ENCODE measurements around the gene PMEPA1. TPM values are rescaled to one million over a fixed set of nuclear protein-coding genes. Genes with fewer than 3 reads are reported as not detected.

Gene PMEPA1
- total and polyA plus RNA-seq, 2 experiments from 2014 or later: 6.1 to 11.8 TPM

DNA sequence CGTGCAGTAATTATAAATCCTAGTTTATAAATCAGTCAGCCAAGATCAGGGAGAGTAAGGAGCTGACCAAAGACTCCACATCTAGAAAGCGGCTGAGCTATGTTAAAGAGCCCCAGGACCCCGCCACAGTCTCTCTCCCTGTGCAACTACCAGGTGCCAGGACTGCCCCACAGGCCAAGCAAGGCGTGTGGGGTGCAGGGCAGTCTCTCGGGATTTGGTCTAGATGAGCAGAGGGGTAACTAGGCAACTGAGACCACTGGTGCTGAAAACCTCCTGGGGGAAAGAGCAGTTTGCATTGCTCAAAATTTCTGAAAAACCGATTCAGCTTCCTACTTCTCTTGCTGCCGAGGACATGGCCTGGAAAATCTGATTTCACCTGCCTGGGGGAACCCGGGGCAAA, 10.4 kb downstream of the PMEPA1 start:
- no peaks in the 10 kb centered on the region for H3K36me3 ChIP-seq (ENCODE audit: low read depth)
- WGBS, 2 experiments (ENCODE audit: low coverage in 1 of 2, low lambda C conversion rate in 2 of 2, missing lambda C conversion rate in 2 of 2): 82 to 85% methylated on average over 8 of the region's 8 CpGs

DNA sequence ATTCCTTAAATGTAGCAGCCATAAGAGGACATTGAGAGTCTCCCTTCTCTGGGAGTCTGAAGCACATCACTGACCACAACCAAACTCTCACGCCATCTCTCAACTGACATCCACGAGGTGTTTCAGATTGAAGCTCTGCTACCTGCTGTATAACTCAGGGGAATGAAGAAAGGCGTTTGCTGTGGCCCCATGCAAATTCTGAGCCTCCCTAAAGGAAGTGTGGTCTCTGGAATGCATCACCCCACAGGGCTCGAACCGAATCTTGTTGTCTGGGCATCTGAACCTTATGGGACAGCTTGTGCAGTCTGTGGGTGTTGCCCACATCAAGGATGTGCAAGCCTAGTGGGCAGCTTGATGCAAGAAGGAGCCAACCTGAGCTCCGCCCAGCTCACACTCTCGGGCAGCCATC, 10.9 kb downstream of the PMEPA1 start:
- H3K36me3 ChIP-seq (ENCODE audit: low read depth): no peaks in the 10 kb centered on the region
- no peaks in the 10 kb centered on the region for H3K9me2 ChIP-seq (ENCODE audit: insufficient read depth)
- H3K4me2 ChIP-seq (ENCODE audit: unreplicated experiment): peak overlapping the region; percentile 78
- H3K27me3 ChIP-seq (replicated peaks; ENCODE audit: insufficient read depth): no peaks in the 10 kb centered on the region
- peaks cover 20% of the 10 kb centered on the region for H3K4me1 ChIP-seq (ENCODE audit: insufficient read depth)
- H3K9me3 ChIP-seq (ENCODE audit: low read depth): no peaks in the 10 kb centered on the region
- peak; percentile 57 for DNase-seq
- peak overlapping the region; percentile 70 for H3K27ac ChIP-seq
- H3K79me2 ChIP-seq (ENCODE audit: insufficient read depth): peaks cover 91% of the 10 kb centered on the region
- peak overlapping the region; percentile 54 for H3K9ac ChIP-seq
- in situ Hi-C loops (cut with MboI): no loop called here
- H2AFZ ChIP-seq: no peak overlapping the region
- WGBS, 2 experiments (ENCODE audit: low coverage in 1 of 2, low lambda C conversion rate in 2 of 2, missing lambda C conversion rate in 2 of 2): 41 to 45% methylated on average over 7 of the region's 7 CpGs
- peak overlapping the region; percentile 52 for H3K4me3 ChIP-seq
- H4K20me1 ChIP-seq (ENCODE audit: insufficient read depth): no peaks in the 10 kb centered on the region; the same call in 1 of the 2 replicates
- peaks cover 39% of the 10 kb centered on the region for H3F3A ChIP-seq (ENCODE audit: insufficient read depth)
- TF ChIP-seq EZH2 (IDR thresholded peaks at IDR 0.05; ENCODE audit: insufficient read depth, poor library complexity, severe bottlenecking): no peak

More for the DNA sequence above, 10.4 kb downstream of the PMEPA1 start:
- no peak overlapping the region for H2AFZ ChIP-seq
- in situ Hi-C loops (cut with MboI): no loop called here
- no peaks in the 10 kb centered on the region for H3K9me2 ChIP-seq (ENCODE audit: insufficient read depth)
- TF ChIP-seq EZH2 (IDR thresholded peaks at IDR 0.05; ENCODE audit: insufficient read depth, poor library complexity, severe bottlenecking) (no peak), EZH2phosphoT487 (IDR thresholded peaks at IDR 0.05; ENCODE audit: insufficient read depth, low read depth) (no peak)
- no peak overlapping the region for H3K9ac ChIP-seq
- no peaks in the 10 kb centered on the region; the same call in 1 of the 2 replicates for H4K20me1 ChIP-seq (ENCODE audit: insufficient read depth)
- no peak overlapping the region for H3K4me3 ChIP-seq
- H3K79me2 ChIP-seq (ENCODE audit: insufficient read depth): peaks cover 91% of the 10 kb centered on the region
- H3K27ac ChIP-seq: no peak overlapping the region
- H3K27me3 ChIP-seq (replicated peaks; ENCODE audit: insufficient read depth): no peaks in the 10 kb centered on the region
- H3K4me2 ChIP-seq (ENCODE audit: unreplicated experiment): peak overlapping the region; percentile 78
- no peak for DNase-seq
- peaks cover 20% of the 10 kb centered on the region for H3K4me1 ChIP-seq (ENCODE audit: insufficient read depth)
- H3F3A ChIP-seq (ENCODE audit: insufficient read depth): peaks cover 39% of the 10 kb centered on the region
- no peaks in the 10 kb centered on the region for H3K9me3 ChIP-seq (ENCODE audit: low read depth)

DNA sequence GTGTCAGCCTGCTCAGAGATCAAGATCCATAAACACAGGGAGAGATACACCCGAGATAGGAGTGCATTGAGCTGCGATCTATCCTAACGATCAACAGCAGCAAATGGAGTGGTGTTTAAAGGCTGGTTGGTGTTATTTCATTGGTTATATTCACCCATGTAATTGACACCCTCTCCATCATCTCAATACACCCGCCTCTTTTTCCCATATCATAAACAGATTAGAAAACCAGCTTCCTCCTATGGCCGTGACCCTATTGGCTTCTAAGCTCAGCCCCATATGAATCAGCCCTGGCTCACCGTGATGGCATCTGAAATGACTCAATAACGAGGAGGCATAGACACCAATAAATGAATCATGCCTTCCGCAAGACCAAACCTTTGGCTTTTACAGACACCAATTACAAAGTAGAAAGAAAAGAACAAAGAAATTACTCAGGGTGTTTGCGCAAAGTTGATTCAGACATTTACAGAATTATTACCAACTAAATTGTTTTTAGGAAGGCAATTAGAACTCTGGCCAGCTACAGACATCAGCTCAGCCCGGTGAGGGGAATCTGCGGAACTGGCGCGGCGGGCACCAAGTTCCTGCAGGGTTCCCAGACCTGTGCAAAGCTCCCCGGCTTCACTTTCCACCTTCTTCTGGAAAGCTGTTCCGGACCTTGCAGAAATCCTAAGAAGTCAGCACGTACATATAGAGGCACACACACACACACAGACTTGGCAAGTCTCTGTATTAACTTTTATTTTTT, 11.5 kb downstream of the PMEPA1 start:
- Histone ChIP-seq H3K36me3 (ENCODE audit: low read depth) (no peaks in the 10 kb centered on the region), H3K9me3 (ENCODE audit: low read depth) (no peaks in the 10 kb centered on the region), H3K4me2 (ENCODE audit: unreplicated experiment) (peak overlapping the region; percentile 78), H4K20me1 (ENCODE audit: insufficient read depth) (no peaks in the 10 kb centered on the region; the same call in 1 of the 2 replicates), H2AFZ (no peak overlapping the region), H3K79me2 (ENCODE audit: insufficient read depth) (peaks cover 91% of the 10 kb centered on the region), H3K9ac (peak overlapping the region; percentile 54), H3F3A (ENCODE audit: insufficient read depth) (peaks cover 39% of the 10 kb centered on the region), H3K4me3 (peak overlapping the region; percentile 52), H3K9me2 (ENCODE audit: insufficient read depth) (no peaks in the 10 kb centered on the region), H3K27ac (peak overlapping the region; percentile 70), H3K4me1 (ENCODE audit: insufficient read depth) (peaks cover 20% of the 10 kb centered on the region), H3K27me3 (replicated peaks; ENCODE audit: insufficient read depth) (no peaks in the 10 kb centered on the region)
- TF ChIP-seq EZH2 (IDR thresholded peaks at IDR 0.05; ENCODE audit: insufficient read depth, poor library complexity, severe bottlenecking) (no peak), EZH2phosphoT487 (IDR thresholded peaks at IDR 0.05; ENCODE audit: insufficient read depth, low read depth) (peak; percentile 94; the same call in 1 of the 2 replicates)
- peak; percentile 98 for DNase-seq
- WGBS, 2 experiments (ENCODE audit: low coverage in 1 of 2, low lambda C conversion rate in 2 of 2, missing lambda C conversion rate in 2 of 2): 9% methylated on average over 17 of the region's 17 CpGs
- in situ Hi-C loops (cut with MboI): no loop called here

DNA sequence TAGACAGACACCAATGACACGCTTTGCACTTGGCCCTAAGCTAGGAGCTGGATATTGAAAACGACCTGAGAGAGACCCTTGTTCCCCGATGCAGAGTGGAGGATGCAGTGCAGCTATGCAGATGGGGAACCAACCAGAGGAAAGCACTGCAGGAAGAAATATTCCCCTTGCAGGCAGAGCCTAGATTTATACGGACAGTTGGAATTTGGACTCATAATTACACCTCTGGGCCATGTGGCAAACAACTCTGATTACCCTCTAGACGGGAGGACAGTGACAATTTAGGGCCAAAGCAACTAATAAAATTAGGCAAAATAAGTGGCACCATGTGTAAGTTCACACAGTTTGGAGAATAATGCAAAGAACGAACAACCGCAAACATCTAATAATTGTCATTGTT, 12.3 kb downstream of the PMEPA1 start:
- H3K9me2 ChIP-seq (ENCODE audit: insufficient read depth): no peaks in the 10 kb centered on the region
- no peaks in the 10 kb centered on the region for H3K9me3 ChIP-seq (ENCODE audit: low read depth)
- in situ Hi-C loops (cut with MboI): no loop called here
- WGBS, 2 experiments (ENCODE audit: low coverage in 1 of 2, low lambda C conversion rate in 2 of 2, missing lambda C conversion rate in 2 of 2): 58 to 65% methylated on average over 7 of the region's 7 CpGs
- peaks cover 20% of the 10 kb centered on the region for H3K4me1 ChIP-seq (ENCODE audit: insufficient read depth)
- H3K36me3 ChIP-seq (ENCODE audit: low read depth): no peaks in the 10 kb centered on the region
- no peaks in the 10 kb centered on the region for H3K27me3 ChIP-seq (replicated peaks; ENCODE audit: insufficient read depth)
- no peak overlapping the region for H3K4me3 ChIP-seq
- no peak overlapping the region for H2AFZ ChIP-seq
- H4K20me1 ChIP-seq (ENCODE audit: insufficient read depth): no peaks in the 10 kb centered on the region; the same call in 1 of the 2 replicates
- H3K27ac ChIP-seq: no peak overlapping the region
- no peak overlapping the region for H3K9ac ChIP-seq
- peak overlapping the region; percentile 25 for H3K4me2 ChIP-seq (ENCODE audit: unreplicated experiment)
- H3F3A ChIP-seq (ENCODE audit: insufficient read depth): peaks cover 39% of the 10 kb centered on the region
- no peak for TF ChIP-seq EZH2 (IDR thresholded peaks at IDR 0.05; ENCODE audit: insufficient read depth, poor library complexity, severe bottlenecking)
- peaks cover 91% of the 10 kb centered on the region for H3K79me2 ChIP-seq (ENCODE audit: insufficient read depth)
- DNase-seq: no peak
